Skeletal muscle tissue (tissue), 4 donors: Measurements from ENCODE around the gene PGLYRP1. TPM values are rescaled to one million over a fixed set of nuclear protein-coding genes. Genes with fewer than 3 reads are reported as not detected.

Experiments used
- H3K27ac ChIP-seq: one replicate; pipeline ENCODE4 v1.7.0; 2013; ENCODE audit warnings: mild to moderate bottlenecking, low read depth, low read length, inconsistent platforms
- H3K27me3 ChIP-seq, 3 donors: one replicate each; pipeline ENCODE4 v1.7.0; 2013; ENCODE audit warnings: low read length in 3 of 3; ENCODE audit not compliant: control insufficient read depth in 3 of 3, insufficient read depth in 3 of 3
- H3K36me3 ChIP-seq, 3 donors: one replicate each; pipeline ENCODE4 v1.7.0; 2013; ENCODE audit warnings: low read length in 3 of 3; ENCODE audit not compliant: control insufficient read depth in 3 of 3, insufficient read depth in 3 of 3
- H3K4me1 ChIP-seq, 3 donors: one replicate each; pipeline ENCODE4 v1.7.0; 2013; ENCODE audit warnings: low read length in 3 of 3, mild to moderate bottlenecking in 3 of 3; ENCODE audit not compliant: control insufficient read depth in 3 of 3, insufficient read depth in 3 of 3
- H3K4me3 ChIP-seq, 3 donors: one replicate each; pipeline ENCODE4 v1.7.0; 2013; ENCODE audit warnings: low read length in 3 of 3
- H3K9ac ChIP-seq, 3 donors: one replicate each; pipeline ENCODE4 v1.7.0; 2013; ENCODE audit warnings: low read length in 3 of 3, mild to moderate bottlenecking in 3 of 3, moderate library complexity in 2 of 3, low read depth in 1 of 3
- H3K9me3 ChIP-seq, 3 donors: one replicate each; pipeline ENCODE4 v1.7.0; 2013; ENCODE audit warnings: low read length in 3 of 3; ENCODE audit not compliant: control insufficient read depth in 3 of 3
- total RNA-seq: library from RNA; depleted of rRNA; stranded (reverse); fragments of >200 nt; gene quantifications from one replicate; pipeline ENCODE4 v1.2.3, GENCODE V29; 2014
- donor health status: Osteomylitis.

The PGLYRP1 gene
- total RNA-seq, 1 donor from 2014 or later: 2.1 TPM

GRCh38 chr19:46056536-46056935 is 33.7 kb upstream of the PGLYRP1 start:
- Histone ChIP-seq H3K9ac (no peak overlapping the region), H3K36me3 (no peaks in the 10 kb centered on the region), H3K27ac (no peak overlapping the region), H3K27me3 (peaks cover 11 to 16% (median 14%) of the 10 kb centered on the region in 3 donors), H3K9me3 (peaks cover 0 to 6% (median 0%) of the 10 kb centered on the region in 3 donors), H3K4me1 (no peaks in the 10 kb centered on the region), H3K4me3 (no peak overlapping the region)

GRCh38 chr19:46052896-46053295 is 30.0 kb upstream of the PGLYRP1 start:
- H3K9me3 ChIP-seq: no peaks in the 10 kb centered on the region
- H3K27me3 ChIP-seq: peaks cover 16 to 21% (median 18%) of the 10 kb centered on the region in 3 donors
- no peaks in the 10 kb centered on the region for H3K36me3 ChIP-seq

GRCh38 chr19:46049597-46049996 is 26.7 kb upstream of the PGLYRP1 start:
- H3K27me3 ChIP-seq: peaks cover 6 to 18% (median 13%) of the 10 kb centered on the region in 3 donors
- H3K9me3 ChIP-seq: no peaks in the 10 kb centered on the region
- no peak overlapping the region for H3K4me3 ChIP-seq
- H3K27ac ChIP-seq: no peak overlapping the region
- H3K4me1 ChIP-seq: no peaks in the 10 kb centered on the region
- no peaks in the 10 kb centered on the region for H3K36me3 ChIP-seq
- no peak overlapping the region for H3K9ac ChIP-seq

More at GRCh38 chr19:46052896-46053295, 30.0 kb upstream of the PGLYRP1 start:
- no peaks in the 10 kb centered on the region for H3K4me1 ChIP-seq
- H3K4me3 ChIP-seq: no peak overlapping the region
- H3K27ac ChIP-seq: no peak overlapping the region
- no peak overlapping the region for H3K9ac ChIP-seq

- Histone ChIP-seq H3K4me1 (peaks cover 0 to 2% (median 0%) of the 10 kb centered on the region in 3 donors), H3K27ac (no peak overlapping the region), H3K9me3 (no peaks in the 10 kb centered on the region), H3K4me3 (no peak overlapping the region), H3K9ac (no peak overlapping the region), H3K27me3 (peaks cover 10 to 38% (median 28%) of the 10 kb centered on the region in 3 donors), H3K36me3 (no peaks in the 10 kb centered on the region)
Measured at GRCh38 chr19:46043519-46043918, 20.7 kb upstream of the PGLYRP1 start.

GRCh38 chr19:46042252-46042883 is 19.5 kb upstream of the PGLYRP1 start:
- H3K9ac ChIP-seq: no peak overlapping the region
- no peak overlapping the region for H3K4me3 ChIP-seq
- H3K36me3 ChIP-seq: no peaks in the 10 kb centered on the region
- peaks cover 0 to 2% (median 0%) of the 10 kb centered on the region in 3 donors for H3K4me1 ChIP-seq
- no peak overlapping the region for H3K27ac ChIP-seq
- H3K27me3 ChIP-seq: peaks cover 10 to 38% (median 28%) of the 10 kb centered on the region in 3 donors
- no peaks in the 10 kb centered on the region for H3K9me3 ChIP-seq

GRCh38 chr19:46040952-46041500 is 18.2 kb upstream of the PGLYRP1 start, which contains the start of gene IGFL4:
IGFL4 (minus strand) TSS chr19:46041002; CDS start chr19:46040962, 40 bp downstream.
- Histone ChIP-seq H3K9me3 (no peaks in the 10 kb centered on the region), H3K9ac (no peak within 1 kb of the TSS), H3K36me3 (no peaks in the 10 kb centered on the region), H3K4me3 (no peak within 1 kb of the TSS), H3K4me1 (peaks cover 0 to 2% (median 0%) of the 10 kb centered on the region in 3 donors), H3K27ac (no peak within 1 kb of the TSS), H3K27me3 (peaks cover 10 to 35% (median 35%) of the 10 kb centered on the region in 3 donors)

- no peak overlapping the region for H3K9ac ChIP-seq
- peaks cover 0 to 2% (median 0%) of the 10 kb centered on the region in 3 donors for H3K4me1 ChIP-seq
- H3K36me3 ChIP-seq: no peaks in the 10 kb centered on the region
- no peak overlapping the region for H3K27ac ChIP-seq
- no peak overlapping the region for H3K4me3 ChIP-seq
- no peaks in the 10 kb centered on the region for H3K9me3 ChIP-seq
- peaks cover 10 to 35% (median 35%) of the 10 kb centered on the region in 3 donors for H3K27me3 ChIP-seq
Measured at GRCh38 chr19:46040125-46040524, 17.3 kb upstream of the PGLYRP1 start.

GRCh38 chr19:46036744-46037128 is 13.9 kb upstream of the PGLYRP1 start:
- no peaks in the 10 kb centered on the region for H3K9me3 ChIP-seq
- no peak overlapping the region for H3K27ac ChIP-seq
- H3K9ac ChIP-seq: no peak overlapping the region
- peaks cover 14 to 40% (median 33%) of the 10 kb centered on the region in 3 donors for H3K27me3 ChIP-seq
- H3K36me3 ChIP-seq: no peaks in the 10 kb centered on the region
- no peak overlapping the region for H3K4me3 ChIP-seq
- H3K4me1 ChIP-seq: peaks cover 0 to 9% (median 2%) of the 10 kb centered on the region in 3 donors

GRCh38 chr19:46035986-46036743 is 13.3 kb upstream of the PGLYRP1 start:
- H3K9ac ChIP-seq: no peak overlapping the region
- H3K27ac ChIP-seq: no peak overlapping the region
- peaks cover 0 to 10% (median 2%) of the 10 kb centered on the region in 3 donors for H3K4me1 ChIP-seq
- H3K27me3 ChIP-seq: peaks cover 14 to 37% (median 32%) of the 10 kb centered on the region in 3 donors
- H3K36me3 ChIP-seq: no peaks in the 10 kb centered on the region
- no peak overlapping the region for H3K4me3 ChIP-seq
- no peaks in the 10 kb centered on the region for H3K9me3 ChIP-seq

GRCh38 chr19:46035546-46035945 is 12.7 kb upstream of the PGLYRP1 start:
- Histone ChIP-seq H3K27me3 (peaks cover 13 to 35% (median 27%) of the 10 kb centered on the region in 3 donors), H3K36me3 (no peaks in the 10 kb centered on the region), H3K4me1 (peaks cover 0 to 10% (median 0%) of the 10 kb centered on the region in 3 donors), H3K9ac (no peak overlapping the region), H3K9me3 (no peaks in the 10 kb centered on the region), H3K4me3 (no peak overlapping the region), H3K27ac (no peak overlapping the region)
